K562 (cell line): ENCODE data around the gene DDX60. TPM values are rescaled to one million over a fixed set of nuclear protein-coding genes. Genes with fewer than 3 reads are reported as not detected.

ENCODE experiments used
- ATAC-seq: fragments of 200-7000 bp; cut with Tn5 transposase; 3 replicates; pipeline ENCODE4 v1.9.1; 2020; ENCODE audit warnings: moderate library complexity
- BruUV-seq: library from RNA; stranded (reverse); fragments of 400-500 nt; replicated peaks from 2 replicates; lab custom pipeline; 2021; lab: Mats Ljungman, UMichigan
- CTCF ChIA-PET: fragments of 300-600 bp; formaldehyde crosslinking; extraction: SDS; loops from one replicate; lab custom pipeline; 2021; ENCODE audit warnings: low intra/inter-chr PET ratio; lab: Yijun Ruan, JAX
- POLR2A ChIA-PET: fragments of 300-600, 350-650 bp; sonication (Branson Sonifier 250); formaldehyde crosslinking; extraction: SDS; loops from one replicate; lab custom pipeline; 2021; ENCODE audit warnings: antibody characterized with exemption, inconsistent platforms; lab: Yijun Ruan, JAX
- DNase-seq, 4 experiments: peaks; one replicate each; pipeline versions ENCODE4 v3.0.0 to v3.0.0-alpha.2; 2011 to 2018; ENCODE audit warnings: low spot score in 3 of 4, mixed read lengths in 3 of 4; ENCODE audit errors: extremely low read depth in 1 of 4
- FAIRE-seq: peaks from 2 replicates; lab custom pipeline; 2011; peaks lifted over from hg19 to GRCh38; lab: Jason Lieb, UNC
- H2AFZ ChIP-seq: 2 replicates; pipeline ENCODE4 v1.6.0; 2011; ENCODE audit warnings: low read depth, low read length, control low read depth, inconsistent platforms
- H3K27ac ChIP-seq: fragments of 200-600 bp; 3 replicates; pipeline ENCODE4 v1.8.0; 2011; ENCODE audit warnings: low read depth, mild to moderate bottlenecking, control low read depth, inconsistent platforms, low read length, moderate library complexity, mixed read lengths; ENCODE audit errors: extremely low read depth
- H3K27me3 ChIP-seq, 2 experiments: fragments of 300-600 bp in 1 of 2; 2 replicates in 1 of 2; 3 replicates in 1 of 2; pipeline versions ENCODE4 v1.6.0 to v1.8.0; 2011; ENCODE audit warnings: inconsistent platforms in 2 of 2, low read length in 2 of 2, mild to moderate bottlenecking in 1 of 2, mixed read lengths in 1 of 2, moderate library complexity in 1 of 2; ENCODE audit not compliant: control insufficient read depth in 2 of 2, insufficient read depth in 2 of 2
- H3K36me3 ChIP-seq: fragments of 300-600 bp; 3 replicates; pipeline ENCODE4 v1.8.0; 2011; ENCODE audit warnings: mild to moderate bottlenecking, low read length, inconsistent platforms; ENCODE audit not compliant: control insufficient read depth, insufficient read depth
- H3K4me1 ChIP-seq, 2 experiments: fragments of 200-600 bp in 1 of 2; replicated peaks in 1 of 2; 2 replicates in 1 of 2; 3 replicates in 1 of 2; pipeline versions ENCODE4 v1.5.1 to v1.8.0; 2011; ENCODE audit warnings: inconsistent platforms in 2 of 2, low read length in 2 of 2, mild to moderate bottlenecking in 1 of 2, mixed read lengths in 1 of 2, moderate library complexity in 1 of 2; ENCODE audit not compliant: control insufficient read depth in 2 of 2, insufficient read depth in 2 of 2
- H3K4me2 ChIP-seq: 2 replicates; pipeline ENCODE4 v1.6.1; 2011; ENCODE audit warnings: low read length, control low read depth, inconsistent platforms, mixed read lengths; ENCODE audit not compliant: insufficient read depth
- H3K4me3 ChIP-seq: fragments of 200-600 bp; sonication (generic), shearing (Covaris generic); 2 replicates; pipeline ENCODE4 v1.5.1; 2016; ENCODE audit warnings: control low read depth, inconsistent platforms
- H3K79me2 ChIP-seq: fragments of 200-600 bp; 3 replicates; pipeline ENCODE4 v1.8.0; 2011; ENCODE audit warnings: low read length, inconsistent platforms; ENCODE audit not compliant: control insufficient read depth, insufficient read depth
- H3K9ac ChIP-seq, 2 experiments: 2 replicates each; pipeline versions ENCODE4 v1.6.0 to v1.6.1; 2011; ENCODE audit warnings: low read depth in 2 of 2, low read length in 2 of 2, control low read depth in 1 of 2, inconsistent platforms in 1 of 2, mild to moderate bottlenecking in 1 of 2, mixed read lengths in 1 of 2; ENCODE audit not compliant: insufficient read depth in 1 of 2
- H3K9me1 ChIP-seq: one replicate; pipeline ENCODE4 v1.6.0; 2011; ENCODE audit warnings: inconsistent platforms, mild to moderate bottlenecking, low read length, moderate library complexity; ENCODE audit not compliant: control insufficient read depth, insufficient read depth
- H3K9me3 ChIP-seq: replicated peaks from 2 replicates; pipeline ENCODE4 v1.5.1; 2011; ENCODE audit warnings: low read depth, low read length, inconsistent platforms; ENCODE audit not compliant: control insufficient read depth, insufficient read depth
- H4K20me1 ChIP-seq: replicated peaks from 2 replicates; pipeline ENCODE4 v1.6.1; 2011; ENCODE audit warnings: low read length, inconsistent platforms, mixed read lengths; ENCODE audit not compliant: control insufficient read depth, insufficient read depth
- CHCHD3 ChIP-seq: fragments of 250-450 bp; sonication (Bioruptor Pico); IDR thresholded peaks from 2 replicates; pipeline ENCODE4 v2.1.2; 2022; ENCODE audit warnings: mild to moderate bottlenecking
- FOXJ2 ChIP-seq: fragments of 200-800 bp; sonication (Bioruptor generic); IDR thresholded peaks from 2 replicates; pipeline ENCODE4 v1.6.1; 2016; ENCODE audit warnings: missing genetic modification characterization, missing compliant biosample characterization
- JUND ChIP-seq, 2 experiments: IDR thresholded peaks; 2 replicates in 1 of 2; 3 replicates in 1 of 2; pipeline ENCODE4 v1.6.1; 2011; ENCODE audit warnings: borderline replicate concordance in 2 of 2, low read depth in 2 of 2, low read length in 2 of 2, improper control_type of control experiment in 1 of 2, missing biosample characterization in 1 of 2, missing genetic modification characterization in 1 of 2, missing genetic modification reagents in 1 of 2
- SMARCA5 ChIP-seq: fragments of 450-650 bp; IDR thresholded peaks from 2 replicates; pipeline ENCODE4 v1.6.1; 2016
- THRAP3 ChIP-seq: fragments of 450-650 bp; IDR thresholded peaks from 2 replicates; pipeline ENCODE4 v1.6.1; 2016; ENCODE audit warnings: mild to moderate bottlenecking, inconsistent platforms, borderline replicate concordance
- ZFP1 ChIP-seq: fragments of 450-650 bp; formaldehyde crosslinking; IDR thresholded peaks from 2 replicates; pipeline ENCODE4 v1.4.0; 2020; ENCODE audit warnings: mild to moderate bottlenecking, mixed read lengths
- ZNF24 ChIP-seq: fragments of 450-650 bp; IDR thresholded peaks from 2 replicates; pipeline ENCODE4 v1.6.1; 2016
- ZNF436 ChIP-seq: fragments of 250-450, 450-650 bp; sonication (Bioruptor Pico); formaldehyde crosslinking; IDR thresholded peaks from 2 replicates; pipeline ENCODE4 v1.7.0; 2020; ENCODE audit warnings: mild to moderate bottlenecking
- ZNF583 ChIP-seq: fragments of 250-450 bp; sonication (Bioruptor Pico); IDR thresholded peaks from 2 replicates; pipeline ENCODE4 v1.4.0; 2020
- ZSCAN32 ChIP-seq: fragments of 450-650 bp; formaldehyde crosslinking; IDR thresholded peaks from 2 replicates; pipeline ENCODE4 v1.4.0; 2020; ENCODE audit warnings: mild to moderate bottlenecking, moderate library complexity
- WGBS: fragments of 100-300 bp; shearing (Covaris generic); methylation state at CpG from one replicate; pipeline ENCODE4 v1.1.6; 2016; ENCODE audit warnings: low coverage, mixed read lengths; ENCODE audit not compliant: insufficient coverage; ENCODE audit errors: missing lambda C conversion rate; 5-methylcytosine and 5-hydroxymethylcytosine counted together
- in situ Hi-C: fragments of 300-500 bp; cut with MboI; formaldehyde crosslinking; loops from 4 replicates; pipeline ENCODE4 v1.15.0; 2018; ENCODE audit warnings: inconsistent platforms, mixed read lengths
- intact Hi-C: fragments of 100-400 bp; cut with micrococcal nuclease; formaldehyde crosslinking; loops from 2 replicates; pipeline ENCODE4 v1.14.2; 2022
- polyA plus RNA-seq, 8 experiments: library from polyadenylated mRNA; depleted of rRNA in 4 of 8; stranded (reverse) in 5 of 8; unstranded in 3 of 8; fragments of >200 nt; fragmentation: Nextera tagmentation in 2 of 8; fragmentation: Illumina TruSeq in 1 of 8; extraction: Ambion mirVana in 2 of 8; extraction: Trizol in 1 of 8; gene quantifications; 2 replicates each; pipeline versions ENCODE4 v1.2.1 to v1.2.3, GENCODE V29; 2011 to 2014; ENCODE audit warnings: inconsistent platforms in 1 of 8, missing spikeins in 1 of 8
- total RNA-seq, 7 experiments: library from RNA; depleted of rRNA in 6 of 7; stranded (reverse); fragments of >200 nt in 6 of 7; fragmentation: Illumina TruSeq in 2 of 7; extraction: Trizol in 2 of 7; gene quantifications; 2 replicates each; pipeline versions ENCODE4 v1.2.1 to v1.2.3, GENCODE V29; 2011 to 2021; ENCODE audit warnings: low replicate concordance in 1 of 7
- TF ChIP-seq, protein P1 (sequence below): fragments of 250-450 bp; sonication (Bioruptor Pico); IDR thresholded peaks from 2 replicates; pipeline ENCODE4 v1.4.0; 2020; ENCODE audit warnings: mild to moderate bottlenecking, moderate library complexity

DDX60 gene
- total and polyA plus RNA-seq, 9 of the 15 experiments (the other 6 are each of a cell fraction or from before 2014, with no cell fraction given): 0.06 to 0.25 (median 0.13) TPM

DNA sequence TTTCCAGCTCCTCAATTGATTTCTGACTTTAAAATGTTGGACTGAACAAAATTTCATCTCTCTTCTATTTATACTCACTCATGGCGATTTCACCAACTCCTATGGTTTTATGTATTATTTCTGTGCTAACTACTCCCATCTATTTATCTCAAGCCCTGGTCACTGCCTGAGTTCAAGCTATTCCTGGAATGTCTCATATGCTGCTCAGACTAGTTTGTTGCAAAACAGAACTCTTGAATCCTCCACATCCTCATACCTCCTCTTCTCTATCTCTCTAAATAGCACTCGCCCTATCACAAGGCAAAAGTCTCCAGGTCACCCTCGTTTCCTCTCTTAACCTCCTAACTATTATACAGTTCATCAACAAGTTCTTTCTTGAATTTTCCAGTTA, 19.0 kb upstream of the DDX60 start:
- no TSS peak for BruUV-seq
- CTCF ChIA-PET: no interaction called here

DNA sequence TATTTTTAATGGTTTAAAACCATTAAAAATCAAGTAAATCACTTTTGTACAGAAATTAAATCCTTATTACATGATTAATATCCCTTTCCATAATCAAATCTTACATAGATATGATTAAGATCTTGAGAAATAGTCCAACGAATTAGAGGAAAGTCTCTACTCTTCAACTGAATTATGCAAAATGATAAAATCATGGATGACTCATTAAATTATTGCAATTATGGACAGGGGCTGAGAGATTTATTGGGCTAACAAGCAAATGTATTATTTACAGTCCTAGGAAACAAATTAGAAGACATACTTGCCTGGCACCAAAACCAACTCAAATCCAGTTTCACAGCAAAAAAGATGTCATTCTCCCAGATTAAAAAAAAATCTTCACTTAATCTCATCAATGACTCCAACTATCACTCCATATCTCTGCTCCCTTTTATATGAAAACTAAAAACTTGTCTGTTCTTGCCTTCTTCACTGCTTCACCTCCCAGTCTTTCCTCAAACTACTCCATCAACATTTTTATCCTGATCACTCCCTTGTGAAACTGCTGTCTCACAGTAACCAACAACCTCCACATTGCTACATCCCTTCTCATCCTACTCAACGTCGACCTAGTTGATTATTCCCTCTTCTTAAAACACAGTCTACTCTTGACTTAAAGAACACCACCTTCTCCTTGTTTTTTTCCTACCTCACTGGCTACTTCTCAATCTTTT, 18.4 kb upstream of the DDX60 start:
- WGBS: 0% methylated on average over 3 of the region's 3 CpGs
- no peaks in the 10 kb centered on the region for H3K79me2 ChIP-seq
- no peaks in the 10 kb centered on the region for H3K4me1 ChIP-seq
- H2AFZ ChIP-seq: no peak overlapping the region
- in situ Hi-C loops (no loop called here), intact Hi-C loops (no loop called here)
- POLR2A ChIA-PET: no interaction called here
- no TSS peak for BruUV-seq
- no peak overlapping the region for H3K27ac ChIP-seq
- ATAC-seq (no peak), FAIRE-seq (no peak), DNase-seq (no peak)
- no peaks in the 10 kb centered on the region for H3K36me3 ChIP-seq
- H3K4me3 ChIP-seq: no peak overlapping the region
- CTCF ChIA-PET: no interaction called here
- H3K9me3 ChIP-seq: no peaks in the 10 kb centered on the region
- no peaks in the 10 kb centered on the region for H3K9me1 ChIP-seq
- no peaks in the 10 kb centered on the region for H4K20me1 ChIP-seq
- H3K9ac ChIP-seq: no peak overlapping the region
- H3K27me3 ChIP-seq: no peaks in the 10 kb centered on the region
- no peak overlapping the region for H3K4me2 ChIP-seq
- TF ChIP-seq, protein P1, sequence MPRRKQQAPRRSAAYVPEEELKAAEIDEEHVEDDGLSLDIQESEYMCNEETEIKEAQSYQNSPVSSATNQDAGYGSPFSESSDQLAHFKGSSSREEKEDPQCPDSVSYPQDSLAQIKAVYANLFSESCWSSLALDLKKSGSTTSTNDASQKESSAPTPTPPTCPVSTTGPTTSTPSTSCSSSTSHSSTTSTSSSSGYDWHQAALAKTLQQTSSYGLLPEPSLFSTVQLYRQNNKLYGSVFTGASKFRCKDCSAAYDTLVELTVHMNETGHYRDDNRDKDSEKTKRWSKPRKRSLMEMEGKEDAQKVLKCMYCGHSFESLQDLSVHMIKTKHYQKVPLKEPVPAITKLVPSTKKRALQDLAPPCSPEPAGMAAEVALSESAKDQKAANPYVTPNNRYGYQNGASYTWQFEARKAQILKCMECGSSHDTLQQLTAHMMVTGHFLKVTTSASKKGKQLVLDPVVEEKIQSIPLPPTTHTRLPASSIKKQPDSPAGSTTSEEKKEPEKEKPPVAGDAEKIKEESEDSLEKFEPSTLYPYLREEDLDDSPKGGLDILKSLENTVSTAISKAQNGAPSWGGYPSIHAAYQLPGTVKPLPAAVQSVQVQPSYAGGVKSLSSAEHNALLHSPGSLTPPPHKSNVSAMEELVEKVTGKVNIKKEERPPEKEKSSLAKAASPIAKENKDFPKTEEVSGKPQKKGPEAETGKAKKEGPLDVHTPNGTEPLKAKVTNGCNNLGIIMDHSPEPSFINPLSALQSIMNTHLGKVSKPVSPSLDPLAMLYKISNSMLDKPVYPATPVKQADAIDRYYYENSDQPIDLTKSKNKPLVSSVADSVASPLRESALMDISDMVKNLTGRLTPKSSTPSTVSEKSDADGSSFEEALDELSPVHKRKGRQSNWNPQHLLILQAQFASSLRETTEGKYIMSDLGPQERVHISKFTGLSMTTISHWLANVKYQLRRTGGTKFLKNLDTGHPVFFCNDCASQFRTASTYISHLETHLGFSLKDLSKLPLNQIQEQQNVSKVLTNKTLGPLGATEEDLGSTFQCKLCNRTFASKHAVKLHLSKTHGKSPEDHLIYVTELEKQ (CRISPR knock-in tag): no peak
- TF ChIP-seq SMARCA5 (no peak), JUND (IDR thresholded peaks at IDR 0.05; ENCODE audit: borderline replicate concordance, low read depth, low read length) (no peak), JUND (tag; IDR thresholded peaks at IDR 0.05; ENCODE audit: borderline replicate concordance, low read depth, low read length) (no peak)

More for the DNA sequence above, 19.0 kb upstream of the DDX60 start:
- Histone ChIP-seq H3K79me2 (no peaks in the 10 kb centered on the region), H3K36me3 (no peaks in the 10 kb centered on the region), H3K4me2 (no peak overlapping the region), H4K20me1 (no peaks in the 10 kb centered on the region), H2AFZ (no peak overlapping the region), H3K9me3 (no peaks in the 10 kb centered on the region), H3K27me3 (no peaks in the 10 kb centered on the region), H3K9ac (no peak overlapping the region), H3K4me3 (no peak overlapping the region), H3K27ac (no peak overlapping the region), H3K9me1 (no peaks in the 10 kb centered on the region), H3K4me1 (no peaks in the 10 kb centered on the region)
- DNase-seq: no peak
- ATAC-seq: no peak
- 0% methylated on average over 3 of the region's 3 CpGs for WGBS
- FAIRE-seq: no peak
- intact Hi-C loops: no loop called here
- TF ChIP-seq ZNF583 (CRISPR knock-in tag) (no peak), ZNF24 (no peak), ZNF436 (no peak), THRAP3 (no peak), CHCHD3 (no peak), ZFP1 (CRISPR knock-in tag) (no peak), FOXJ2 (tag) (no peak), ZSCAN32 (CRISPR knock-in tag) (no peak)
- POLR2A ChIA-PET: no interaction called here
- in situ Hi-C loops: no loop called here
